Osteocyte (in vitro differentiated cells): ENCODE data around the gene FAM167B. TPM values are rescaled to one million over a fixed set of nuclear protein-coding genes. Genes with fewer than 3 reads are reported as not detected.

Experiments
- DNase-seq: peaks from one replicate; pipeline ENCODE4 v3.0.0; 2021; ENCODE audit warnings: mixed read lengths; ENCODE audit not compliant: unreplicated experiment; ENCODE audit errors: extremely low spot score
- H3K27ac Mint-ChIP-seq: one replicate; pipeline ENCODE4 v1.8.0; 2021; ENCODE audit warnings: mild to moderate bottlenecking, mixed read lengths; ENCODE audit not compliant: unreplicated experiment
- H3K27me3 Mint-ChIP-seq: one replicate; pipeline ENCODE4 v1.8.0; 2021; ENCODE audit warnings: mixed read lengths; ENCODE audit not compliant: unreplicated experiment
- H3K36me3 Mint-ChIP-seq: one replicate; pipeline ENCODE4 v1.8.0; 2021; ENCODE audit warnings: mixed read lengths; ENCODE audit not compliant: unreplicated experiment
- H3K4me1 Mint-ChIP-seq: one replicate; pipeline ENCODE4 v1.8.0; 2021; ENCODE audit warnings: mixed read lengths; ENCODE audit not compliant: unreplicated experiment
- H3K4me3 Mint-ChIP-seq: one replicate; pipeline ENCODE4 v1.8.0; 2021; ENCODE audit warnings: mild to moderate bottlenecking, moderate library complexity, mixed read lengths; ENCODE audit not compliant: unreplicated experiment
- H3K9me3 Mint-ChIP-seq: one replicate; pipeline ENCODE4 v1.8.0; 2021; ENCODE audit warnings: mixed read lengths; ENCODE audit not compliant: unreplicated experiment
- CTCF ChIP-seq: fragments of 200-600 bp; sonication (generic); IDR thresholded peaks from 2 replicates; pipeline ENCODE4 v1.5.0; 2021; ENCODE audit warnings: antibody characterized with exemption, mild to moderate bottlenecking, moderate library complexity
- total RNA-seq: library from RNA; stranded (reverse); gene quantifications from 2 replicates; pipeline ENCODE4 v1.2.1, GENCODE V29; 2021

The FAM167B gene
- total RNA-seq, 1 donor from 2014 or later, result 2.8 TPM

DNA sequence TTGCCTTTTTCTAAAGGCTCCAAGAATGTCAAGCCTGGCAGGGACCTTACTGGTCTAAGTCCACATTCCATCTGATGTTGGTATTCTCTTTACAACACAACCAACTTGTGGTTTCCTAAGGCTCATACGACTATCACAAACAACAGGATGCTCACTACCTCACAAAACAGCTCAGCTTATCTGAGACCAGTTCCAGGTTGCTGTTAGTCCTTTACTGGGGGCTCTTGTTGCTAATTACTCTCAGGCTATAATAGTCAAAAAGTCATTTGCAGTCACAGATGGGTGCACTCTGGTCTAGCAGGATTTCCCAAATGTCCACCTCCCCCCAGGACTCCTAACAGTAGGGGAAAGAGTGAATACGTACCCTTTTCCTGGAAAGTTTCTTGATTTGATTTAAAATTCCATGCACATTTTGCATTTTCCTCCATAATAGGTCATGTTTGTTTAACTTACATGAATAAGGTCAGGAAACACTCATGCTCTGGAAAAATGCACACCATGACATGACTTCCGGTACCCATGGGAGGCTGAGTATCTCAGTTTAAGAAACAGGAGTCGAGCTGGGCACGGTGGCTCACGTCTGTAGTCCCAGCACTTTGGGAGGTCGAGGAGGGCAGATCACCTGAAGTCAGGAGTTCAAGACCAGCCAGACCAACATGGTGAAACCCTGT lies 20.0 kb downstream of the FAM167B start:
- H3K27me3 Mint-ChIP-seq, result peaks cover 3% of the 10 kb centered on the region
- no peak overlapping the region for H3K4me3 Mint-ChIP-seq
- no peaks in the 10 kb centered on the region for H3K9me3 Mint-ChIP-seq
- no peak for DNase-seq
- no peak for TF ChIP-seq CTCF
- H3K27ac Mint-ChIP-seq, result peak overlapping the region; percentile 78
- H3K4me1 Mint-ChIP-seq, result peaks cover 13% of the 10 kb centered on the region
- H3K36me3 Mint-ChIP-seq, result no peaks in the 10 kb centered on the region

- Mint-ChIP-seq H3K36me3 (no peaks in the 10 kb centered on the region), H3K27ac (no peak overlapping the region), H3K4me1 (peaks cover 14% of the 10 kb centered on the region)
Measured at GRCh38 chr1:32269744-32270143, 22.7 kb downstream of the FAM167B start.

GRCh38 chr1:32272557-32273390 lies 25.8 kb downstream of the FAM167B start:
- no peak for DNase-seq
- no peak overlapping the region for H3K4me3 Mint-ChIP-seq
- no peaks in the 10 kb centered on the region for H3K9me3 Mint-ChIP-seq
- no peak for TF ChIP-seq CTCF
- no peak overlapping the region for H3K27ac Mint-ChIP-seq
- peaks cover 16% of the 10 kb centered on the region for H3K27me3 Mint-ChIP-seq
- no peaks in the 10 kb centered on the region for H3K36me3 Mint-ChIP-seq
- peaks cover 5% of the 10 kb centered on the region for H3K4me1 Mint-ChIP-seq

More at GRCh38 chr1:32269744-32270143, 22.7 kb downstream of the FAM167B start:
- no peak for DNase-seq
- Mint-ChIP-seq H3K9me3 (no peaks in the 10 kb centered on the region), H3K27me3 (peaks cover 16% of the 10 kb centered on the region), H3K4me3 (no peak overlapping the region)
- no peak for TF ChIP-seq CTCF

DNA sequence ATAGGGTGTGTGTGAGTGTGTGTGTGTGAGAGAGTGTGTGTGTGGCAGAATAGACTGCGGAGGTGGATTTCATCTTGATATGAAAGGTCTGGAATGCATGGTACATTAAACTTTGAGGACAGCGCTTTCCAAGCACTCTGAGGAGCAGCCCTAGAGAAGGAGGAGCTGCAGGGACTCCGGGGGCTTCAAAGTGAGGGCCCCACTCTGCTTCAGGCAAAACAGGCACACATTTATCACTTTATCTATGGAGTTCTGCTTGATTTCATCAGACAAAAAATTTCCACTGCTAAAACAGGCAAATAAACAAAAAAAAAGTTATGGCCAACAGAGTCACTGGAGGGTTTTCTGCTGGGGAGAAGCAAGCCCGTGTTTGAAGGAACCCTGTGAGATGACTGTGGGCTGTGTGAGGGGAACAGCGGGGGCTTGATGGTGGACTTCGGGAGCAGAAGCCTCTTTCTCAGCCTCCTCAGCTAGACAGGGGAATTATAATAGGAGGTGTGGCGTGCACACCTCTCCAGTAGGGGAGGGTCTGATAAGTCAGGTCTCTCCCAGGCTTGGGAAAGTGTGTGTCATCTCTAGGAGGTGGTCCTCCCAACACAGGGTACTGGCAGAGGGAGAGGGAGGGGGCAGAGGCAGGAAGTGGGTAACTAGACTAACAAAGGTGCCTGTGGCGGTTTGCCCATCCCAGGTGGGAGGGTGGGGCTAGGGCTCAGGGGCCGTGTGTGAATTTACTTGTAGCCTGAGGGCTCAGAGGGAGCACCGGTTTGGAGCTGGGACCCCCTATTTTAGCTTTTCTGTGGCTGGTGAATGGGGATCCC lies 26.6 kb downstream of the FAM167B start:
- H3K4me3 Mint-ChIP-seq, result no peak overlapping the region
- peaks cover 16% of the 10 kb centered on the region for H3K27me3 Mint-ChIP-seq
- H3K9me3 Mint-ChIP-seq, result no peaks in the 10 kb centered on the region
- DNase-seq, result no peak
- H3K4me1 Mint-ChIP-seq, result peaks cover 5% of the 10 kb centered on the region
- H3K27ac Mint-ChIP-seq, result no peak overlapping the region
- no peaks in the 10 kb centered on the region for H3K36me3 Mint-ChIP-seq
- TF ChIP-seq CTCF, result no peak
